HEK293T (cell line): ENCODE results near the gene ZNF774.

Experiments
- CTCF ChIA-PET: fragments of 350-600 bp; formaldehyde crosslinking; extraction: SDS; loops from one replicate; lab custom pipeline; 2021; ENCODE audit warnings: antibody characterized with exemption, inconsistent platforms; lab: Yijun Ruan, JAX
- POLR2A ChIA-PET: fragments of 350-600 bp; formaldehyde crosslinking; extraction: SDS; loops from one replicate; lab custom pipeline; 2020; ENCODE audit warnings: antibody characterized with exemption, inconsistent platforms; lab: Yijun Ruan, JAX
- DNase-seq: peaks from one replicate; pipeline ENCODE4 v3.0.0; 2012; ENCODE audit warnings: mixed read lengths; ENCODE audit errors: extremely low spot score
- ARNT ChIP-seq: fragments of 450-650 bp; IDR thresholded peaks from 2 replicates; pipeline ENCODE4 v1.6.1; 2017; ENCODE audit warnings: mild to moderate bottlenecking
- BHLHE40 ChIP-seq: fragments of 450-650 bp; IDR thresholded peaks from 2 replicates; pipeline ENCODE4 v1.6.1; 2016; ENCODE audit warnings: mild to moderate bottlenecking, moderate library complexity, borderline replicate concordance
- CTBP1 ChIP-seq: fragments of 450-650 bp; IDR thresholded peaks from 2 replicates; pipeline ENCODE4 v1.6.1; 2016; ENCODE audit warnings: borderline replicate concordance
- ELF4 ChIP-seq: fragments of 450-650 bp; IDR thresholded peaks from 2 replicates; pipeline ENCODE4 v1.6.1; 2017; ENCODE audit warnings: antibody characterized with exemption
- FOXA1 ChIP-seq: fragments of 450-650 bp; IDR thresholded peaks from 2 replicates; pipeline ENCODE4 v1.6.1; 2016; ENCODE audit warnings: mild to moderate bottlenecking
- FOXK2 ChIP-seq: fragments of 450-650 bp; IDR thresholded peaks from 2 replicates; pipeline ENCODE4 v1.6.1; 2016; ENCODE audit warnings: mild to moderate bottlenecking
- FOXM1 ChIP-seq: fragments of 450-650 bp; IDR thresholded peaks from 2 replicates; pipeline ENCODE4 v1.6.1; 2017; ENCODE audit warnings: mild to moderate bottlenecking, borderline replicate concordance
- HDGF ChIP-seq: fragments of 450-650 bp; IDR thresholded peaks from 2 replicates; pipeline ENCODE4 v1.6.1; 2017; ENCODE audit warnings: antibody characterized with exemption, borderline replicate concordance
- L3MBTL2 ChIP-seq: fragments of 450-650 bp; conservative IDR thresholded peaks from 2 replicates; pipeline ENCODE4 v1.6.1; 2016; ENCODE audit warnings: mild to moderate bottlenecking
- LEF1 ChIP-seq: fragments of 450-650 bp; IDR thresholded peaks from 2 replicates; pipeline ENCODE4 v1.6.1; 2017; ENCODE audit warnings: mild to moderate bottlenecking, borderline replicate concordance
- NFRKB ChIP-seq: fragments of 450-650 bp; IDR thresholded peaks from 2 replicates; pipeline ENCODE4 v1.6.1; 2016; ENCODE audit warnings: mild to moderate bottlenecking, moderate library complexity
- PKNOX1 ChIP-seq: fragments of 450-650 bp; IDR thresholded peaks from 2 replicates; pipeline ENCODE4 v1.6.1; 2016
- SP1 ChIP-seq: fragments of 450-650 bp; IDR thresholded peaks from 2 replicates; pipeline ENCODE4 v1.6.1; 2017
- SUZ12 ChIP-seq: fragments of 450-650 bp; IDR thresholded peaks from 2 replicates; pipeline ENCODE4 v1.6.1; 2016; ENCODE audit warnings: mild to moderate bottlenecking
- TARDBP ChIP-seq: fragments of 450-650 bp; IDR thresholded peaks from 2 replicates; pipeline ENCODE4 v1.6.1; 2016
- ZNF384 ChIP-seq: fragments of 450-650 bp; IDR thresholded peaks from 2 replicates; pipeline ENCODE4 v1.6.1; 2016

The ZNF774 gene

GRCh38 chr15:90315278-90315982 is 36.7 kb upstream of the ZNF774 start:
- DNase-seq = no peak
- POLR2A ChIA-PET = no interaction called here

GRCh38 chr15:90316139-90316538 is 35.9 kb upstream of the ZNF774 start:
- DNase-seq = no peak
- ChIA-PET POLR2A (no interaction called here), CTCF (interaction anchor here (0.7 to 1.3 kb wide), 2 partner anchors 30 to 46 kb away, joined by 4 read pairs; no protein-coding TSS in a partner anchor)
- TF ChIP-seq SUZ12 = no peak
- no peak for TF ChIP-seq ELF4
- TF ChIP-seq FOXK2 = no peak
- TF ChIP-seq L3MBTL2 = no peak
- no peak for TF ChIP-seq SP1

More at GRCh38 chr15:90315278-90315982, 36.7 kb upstream of the ZNF774 start:
- CTCF ChIA-PET = interaction anchor here (0.6 to 1.3 kb wide), 6 partner anchors 31 to 1013 kb away, joined by 3 to 4 read pairs (median 4); no protein-coding TSS in a partner anchor
- TF ChIP-seq ELF4 = no peak
- no peak for TF ChIP-seq SP1
- TF ChIP-seq NFRKB = no peak
- no peak for TF ChIP-seq LEF1

GRCh38 chr15:90318591-90318990 is 33.5 kb upstream of the ZNF774 start:
- POLR2A ChIA-PET = no interaction called here
- DNase-seq = no peak
- TF ChIP-seq HDGF = no peak
- no peak for TF ChIP-seq NFRKB
- no peak for TF ChIP-seq ARNT
- no peak for TF ChIP-seq ELF4
- TF ChIP-seq TARDBP = no peak
- TF ChIP-seq SP1 = no peak
- no peak for TF ChIP-seq FOXK2
- TF ChIP-seq L3MBTL2 = no peak
- no peak for TF ChIP-seq FOXM1
- TF ChIP-seq CTBP1 = no peak
- no peak for TF ChIP-seq BHLHE40
- TF ChIP-seq PKNOX1 = no peak
- TF ChIP-seq SUZ12 = no peak
- no peak for TF ChIP-seq ZNF384
- no peak for TF ChIP-seq FOXA1
- TF ChIP-seq LEF1 = no peak
- CTCF ChIA-PET = interaction anchor here (2.3 to 3.8 kb wide), 2 partner anchors 12 to 163 kb away, joined by 20 to 54 read pairs; no protein-coding TSS in a partner anchor

GRCh38 chr15:90320062-90320884 is 31.8 kb upstream of the ZNF774 start:
- DNase-seq = peak; percentile 95
- CTCF ChIA-PET = interaction anchor here (0.5 to 3.8 kb wide), 34 partner anchors 9 to 730 kb away, joined by 3 to 54 read pairs (median 4); no protein-coding TSS in a partner anchor
- POLR2A ChIA-PET = interaction anchor here (0.6 to 1.7 kb wide), 5 partner anchors 17 to 162 kb away, joined by 3 to 10 read pairs (median 4); partner anchors contain the start of gene IQGAP1
- TF ChIP-seq PKNOX1 (0 out of 2 replicates have a peak, but pooled peaks have one; percentile 2), FOXK2 (no peak), SP1 (no peak)

- TF ChIP-seq PKNOX1 (no peak), L3MBTL2 (no peak), FOXM1 (no peak), ZNF384 (no peak), SUZ12 (no peak), LEF1 (no peak), FOXA1 (no peak), NFRKB (no peak), SP1 (no peak), ELF4 (no peak), CTBP1 (no peak), FOXK2 (no peak), HDGF (no peak), TARDBP (no peak)
- no peak for DNase-seq
- ChIA-PET POLR2A (interaction anchor here (1.1 to 1.7 kb wide), 3 partner anchors 61 to 161 kb away, joined by 3 to 10 read pairs (median 7); partner anchors contain the start of gene IQGAP1), CTCF (interaction anchor here (1.0 to 3.8 kb wide), 10 partner anchors 9 to 193 kb away, joined by 4 to 54 read pairs (median 7); no protein-coding TSS in a partner anchor)
These were observed 31.2 kb upstream of the ZNF774 start for GRCh38 chr15:90320885-90321278.

- POLR2A ChIA-PET = no interaction called here
- DNase-seq = no peak
These were observed 29.5 kb upstream of the ZNF774 start for GRCh38 chr15:90322538-90322937.

More at GRCh38 chr15:90322538-90322937, 29.5 kb upstream of the ZNF774 start:
- CTCF ChIA-PET = interaction anchor here (0.6 kb wide), 1 partner anchor 14 kb away, joined by 4 read pairs; no protein-coding TSS in a partner anchor
- TF ChIP-seq TARDBP (no peak), ZNF384 (no peak), SUZ12 (no peak), ELF4 (no peak)
